Measurements from ENCODE around the gene SLC51A. TPM values are rescaled to one million over a fixed set of nuclear protein-coding genes. Genes with fewer than 3 reads are reported as not detected.

The SLC51A gene
- total and polyA plus RNA-seq, 9 of the 15 experiments (the other 6 are each of a cell fraction or from before 2014, with no cell fraction given), result 0.35 to 0.38 TPM; not detected in 7

DNA sequence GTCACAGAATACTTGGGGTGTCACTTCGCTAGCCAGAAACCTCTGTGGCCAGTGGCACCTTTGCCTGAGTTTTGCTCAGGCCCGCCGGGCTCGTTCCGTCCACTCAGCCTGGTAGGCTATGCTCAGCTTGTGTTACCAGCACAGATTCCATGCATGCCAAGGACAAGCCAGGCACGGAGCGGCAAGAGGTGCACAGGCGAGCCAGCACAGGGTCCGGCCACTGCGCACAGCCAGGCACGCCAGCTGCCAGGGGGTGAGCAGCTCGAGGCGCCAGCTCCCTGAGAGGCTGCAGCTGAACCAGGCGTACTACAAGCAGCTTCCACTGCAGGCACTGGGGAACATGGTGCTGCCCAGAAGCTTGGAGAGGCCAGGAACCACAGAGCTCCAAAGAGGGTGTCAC is 56.5 kb downstream of the SLC51A start (continued):
- TF ChIP-seq, protein P1, sequence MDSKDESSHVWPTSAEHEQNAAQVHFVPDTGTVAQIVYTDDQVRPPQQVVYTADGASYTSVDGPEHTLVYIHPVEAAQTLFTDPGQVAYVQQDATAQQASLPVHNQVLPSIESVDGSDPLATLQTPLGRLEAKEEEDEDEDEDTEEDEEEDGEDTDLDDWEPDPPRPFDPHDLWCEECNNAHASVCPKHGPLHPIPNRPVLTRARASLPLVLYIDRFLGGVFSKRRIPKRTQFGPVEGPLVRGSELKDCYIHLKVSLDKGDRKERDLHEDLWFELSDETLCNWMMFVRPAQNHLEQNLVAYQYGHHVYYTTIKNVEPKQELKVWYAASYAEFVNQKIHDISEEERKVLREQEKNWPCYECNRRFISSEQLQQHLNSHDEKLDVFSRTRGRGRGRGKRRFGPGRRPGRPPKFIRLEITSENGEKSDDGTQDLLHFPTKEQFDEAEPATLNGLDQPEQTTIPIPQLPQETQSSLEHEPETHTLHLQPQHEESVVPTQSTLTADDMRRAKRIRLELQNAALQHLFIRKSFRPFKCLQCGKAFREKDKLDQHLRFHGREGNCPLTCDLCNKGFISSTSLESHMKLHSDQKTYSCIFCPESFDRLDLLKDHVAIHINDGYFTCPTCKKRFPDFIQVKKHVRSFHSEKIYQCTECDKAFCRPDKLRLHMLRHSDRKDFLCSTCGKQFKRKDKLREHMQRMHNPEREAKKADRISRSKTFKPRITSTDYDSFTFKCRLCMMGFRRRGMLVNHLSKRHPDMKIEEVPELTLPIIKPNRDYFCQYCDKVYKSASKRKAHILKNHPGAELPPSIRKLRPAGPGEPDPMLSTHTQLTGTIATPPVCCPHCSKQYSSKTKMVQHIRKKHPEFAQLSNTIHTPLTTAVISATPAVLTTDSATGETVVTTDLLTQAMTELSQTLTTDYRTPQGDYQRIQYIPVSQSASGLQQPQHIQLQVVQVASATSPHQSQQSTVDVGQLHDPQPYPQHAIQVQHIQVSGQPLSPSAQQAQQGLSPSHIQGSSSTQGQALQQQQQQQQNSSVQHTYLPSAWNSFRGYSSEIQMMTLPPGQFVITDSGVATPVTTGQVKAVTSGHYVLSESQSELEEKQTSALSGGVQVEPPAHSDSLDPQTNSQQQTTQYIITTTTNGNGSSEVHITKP (IDR thresholded peaks at IDR 0.05; ENCODE audit: partially characterized antibody), result no peak
- no peak for TF ChIP-seq ZSCAN32 (CRISPR knock-in tag; IDR thresholded peaks at IDR 0.05)
- TF ChIP-seq WHSC1 (IDR thresholded peaks at IDR 0.05; ENCODE audit: low read length), result no peak
- no peak for TF ChIP-seq ZNF696 (CRISPR knock-in tag; conservative IDR thresholded peaks at IDR 0.05)
- TF ChIP-seq, protein P2, sequence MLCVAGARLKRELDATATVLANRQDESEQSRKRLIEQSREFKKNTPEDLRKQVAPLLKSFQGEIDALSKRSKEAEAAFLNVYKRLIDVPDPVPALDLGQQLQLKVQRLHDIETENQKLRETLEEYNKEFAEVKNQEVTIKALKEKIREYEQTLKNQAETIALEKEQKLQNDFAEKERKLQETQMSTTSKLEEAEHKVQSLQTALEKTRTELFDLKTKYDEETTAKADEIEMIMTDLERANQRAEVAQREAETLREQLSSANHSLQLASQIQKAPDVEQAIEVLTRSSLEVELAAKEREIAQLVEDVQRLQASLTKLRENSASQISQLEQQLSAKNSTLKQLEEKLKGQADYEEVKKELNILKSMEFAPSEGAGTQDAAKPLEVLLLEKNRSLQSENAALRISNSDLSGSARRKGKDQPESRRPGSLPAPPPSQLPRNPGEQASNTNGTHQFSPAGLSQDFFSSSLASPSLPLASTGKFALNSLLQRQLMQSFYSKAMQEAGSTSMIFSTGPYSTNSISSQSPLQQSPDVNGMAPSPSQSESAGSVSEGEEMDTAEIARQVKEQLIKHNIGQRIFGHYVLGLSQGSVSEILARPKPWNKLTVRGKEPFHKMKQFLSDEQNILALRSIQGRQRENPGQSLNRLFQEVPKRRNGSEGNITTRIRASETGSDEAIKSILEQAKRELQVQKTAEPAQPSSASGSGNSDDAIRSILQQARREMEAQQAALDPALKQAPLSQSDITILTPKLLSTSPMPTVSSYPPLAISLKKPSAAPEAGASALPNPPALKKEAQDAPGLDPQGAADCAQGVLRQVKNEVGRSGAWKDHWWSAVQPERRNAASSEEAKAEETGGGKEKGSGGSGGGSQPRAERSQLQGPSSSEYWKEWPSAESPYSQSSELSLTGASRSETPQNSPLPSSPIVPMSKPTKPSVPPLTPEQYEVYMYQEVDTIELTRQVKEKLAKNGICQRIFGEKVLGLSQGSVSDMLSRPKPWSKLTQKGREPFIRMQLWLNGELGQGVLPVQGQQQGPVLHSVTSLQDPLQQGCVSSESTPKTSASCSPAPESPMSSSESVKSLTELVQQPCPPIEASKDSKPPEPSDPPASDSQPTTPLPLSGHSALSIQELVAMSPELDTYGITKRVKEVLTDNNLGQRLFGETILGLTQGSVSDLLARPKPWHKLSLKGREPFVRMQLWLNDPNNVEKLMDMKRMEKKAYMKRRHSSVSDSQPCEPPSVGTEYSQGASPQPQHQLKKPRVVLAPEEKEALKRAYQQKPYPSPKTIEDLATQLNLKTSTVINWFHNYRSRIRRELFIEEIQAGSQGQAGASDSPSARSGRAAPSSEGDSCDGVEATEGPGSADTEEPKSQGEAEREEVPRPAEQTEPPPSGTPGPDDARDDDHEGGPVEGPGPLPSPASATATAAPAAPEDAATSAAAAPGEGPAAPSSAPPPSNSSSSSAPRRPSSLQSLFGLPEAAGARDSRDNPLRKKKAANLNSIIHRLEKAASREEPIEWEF (CRISPR knock-in tag; IDR thresholded peaks at IDR 0.05), result no peak
- no peak for TF ChIP-seq KLF1 (tag; IDR thresholded peaks at IDR 0.05)
- no peak for TF ChIP-seq POLR2H (tag; IDR thresholded peaks at IDR 0.05; ENCODE audit: low read depth)
- TF ChIP-seq, protein P3, sequence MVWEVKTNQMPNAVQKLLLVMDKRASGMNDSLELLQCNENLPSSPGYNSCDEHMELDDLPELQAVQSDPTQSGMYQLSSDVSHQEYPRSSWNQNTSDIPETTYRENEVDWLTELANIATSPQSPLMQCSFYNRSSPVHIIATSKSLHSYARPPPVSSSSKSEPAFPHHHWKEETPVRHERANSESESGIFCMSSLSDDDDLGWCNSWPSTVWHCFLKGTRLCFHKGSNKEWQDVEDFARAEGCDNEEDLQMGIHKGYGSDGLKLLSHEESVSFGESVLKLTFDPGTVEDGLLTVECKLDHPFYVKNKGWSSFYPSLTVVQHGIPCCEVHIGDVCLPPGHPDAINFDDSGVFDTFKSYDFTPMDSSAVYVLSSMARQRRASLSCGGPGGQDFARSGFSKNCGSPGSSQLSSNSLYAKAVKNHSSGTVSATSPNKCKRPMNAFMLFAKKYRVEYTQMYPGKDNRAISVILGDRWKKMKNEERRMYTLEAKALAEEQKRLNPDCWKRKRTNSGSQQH (CRISPR knock-in tag; IDR thresholded peaks at IDR 0.05), result no peak

Data from K562 (cell line).